ENCODE measurements around the gene LRP1B.

LRP1B gene

GRCh38 chr2:140187086-140187485 lies 1943.7 kb downstream of the LRP1B start:
- TF ChIP-seq TCF4 (CRISPR knock-in tag; IDR thresholded peaks at IDR 0.05; ENCODE audit: borderline replicate concordance) (no peak), ZFP30 (CRISPR knock-in tag; IDR thresholded peaks at IDR 0.05) (no peak)
- no peak for ATAC-seq

- TF ChIP-seq CSRNP3 (CRISPR knock-in tag; IDR thresholded peaks at IDR 0.05): no peak
- no peak for TF ChIP-seq TOX (CRISPR knock-in tag; IDR thresholded peaks at IDR 0.05; ENCODE audit: borderline replicate concordance)
- TF ChIP-seq ESRRG (CRISPR knock-in tag; IDR thresholded peaks at IDR 0.05): no peak
- no peak for TF ChIP-seq ARNTL (CRISPR knock-in tag; IDR thresholded peaks at IDR 0.05; ENCODE audit: borderline replicate concordance, low read depth)
- TF ChIP-seq ZC3H10 (CRISPR knock-in tag; IDR thresholded peaks at IDR 0.05): no peak
- TF ChIP-seq ZNF70 (CRISPR knock-in tag; IDR thresholded peaks at IDR 0.05): no peak
- no peak for TF ChIP-seq ZFP30 (CRISPR knock-in tag; IDR thresholded peaks at IDR 0.05)
- no peak for TF ChIP-seq BACH2 (CRISPR knock-in tag; IDR thresholded peaks at IDR 0.05; ENCODE audit: borderline replicate concordance)
- TF ChIP-seq ISL1 (CRISPR knock-in tag; IDR thresholded peaks at IDR 0.05): no peak
- ATAC-seq: no peak
Observed at GRCh38 chr2:140186313-140186712, 1944.5 kb downstream of the LRP1B start.

- TF ChIP-seq ISL1 (CRISPR knock-in tag; IDR thresholded peaks at IDR 0.05): no peak
- TF ChIP-seq TOX (CRISPR knock-in tag; IDR thresholded peaks at IDR 0.05; ENCODE audit: borderline replicate concordance): no peak
- no peak for TF ChIP-seq TSHZ2 (CRISPR knock-in tag; IDR thresholded peaks at IDR 0.05)
- no peak for TF ChIP-seq GLIS3 (CRISPR knock-in tag; IDR thresholded peaks at IDR 0.05)
- TF ChIP-seq CREB5 (CRISPR knock-in tag; IDR thresholded peaks at IDR 0.05; ENCODE audit: low read depth): no peak
- no peak for TF ChIP-seq ZC3H10 (CRISPR knock-in tag; IDR thresholded peaks at IDR 0.05)
- TF ChIP-seq PATZ1 (CRISPR knock-in tag; IDR thresholded peaks at IDR 0.05; ENCODE audit: borderline replicate concordance): no peak
- no peak for TF ChIP-seq CSDC2 (CRISPR knock-in tag; IDR thresholded peaks at IDR 0.05)
- no peak for TF ChIP-seq ZNF8 (CRISPR knock-in tag; IDR thresholded peaks at IDR 0.05)
- no peak for TF ChIP-seq ZFP3 (CRISPR knock-in tag; IDR thresholded peaks at IDR 0.05)
- no peak for TF ChIP-seq ZFP30 (CRISPR knock-in tag; IDR thresholded peaks at IDR 0.05)
- no peak for TF ChIP-seq BACH2 (CRISPR knock-in tag; IDR thresholded peaks at IDR 0.05; ENCODE audit: borderline replicate concordance)
- no peak for ATAC-seq
Observed at GRCh38 chr2:140185076-140185475, 1945.7 kb downstream of the LRP1B start.

- ATAC-seq: no peak
- TF ChIP-seq PPARA (CRISPR knock-in tag; IDR thresholded peaks at IDR 0.05; ENCODE audit: borderline replicate concordance) (no peak), SNAI2 (CRISPR knock-in tag; IDR thresholded peaks at IDR 0.05) (no peak), POU6F1 (CRISPR knock-in tag; IDR thresholded peaks at IDR 0.05; ENCODE audit: borderline replicate concordance, low read depth) (no peak), TOX (CRISPR knock-in tag; IDR thresholded peaks at IDR 0.05; ENCODE audit: borderline replicate concordance) (no peak), ZNF70 (CRISPR knock-in tag; IDR thresholded peaks at IDR 0.05) (no peak), CSRNP3 (CRISPR knock-in tag; IDR thresholded peaks at IDR 0.05) (no peak), ZFP3 (CRISPR knock-in tag; IDR thresholded peaks at IDR 0.05) (no peak), ESRRG (CRISPR knock-in tag; IDR thresholded peaks at IDR 0.05) (no peak), TCF4 (CRISPR knock-in tag; IDR thresholded peaks at IDR 0.05; ENCODE audit: borderline replicate concordance) (no peak), ZC3H10 (CRISPR knock-in tag; IDR thresholded peaks at IDR 0.05) (no peak), ARNTL (CRISPR knock-in tag; IDR thresholded peaks at IDR 0.05; ENCODE audit: borderline replicate concordance, low read depth) (no peak), GLIS3 (CRISPR knock-in tag; IDR thresholded peaks at IDR 0.05) (no peak), ZFP30 (CRISPR knock-in tag; IDR thresholded peaks at IDR 0.05) (no peak), CSDC2 (CRISPR knock-in tag; IDR thresholded peaks at IDR 0.05) (no peak), ZNF565 (CRISPR knock-in tag; conservative IDR thresholded peaks at IDR 0.05; ENCODE audit: low read depth) (no peak), RARB (CRISPR knock-in tag; IDR thresholded peaks at IDR 0.05) (no peak)
Observed at GRCh38 chr2:140183056-140183765, 1947.6 kb downstream of the LRP1B start.

All from SK-N-SH treated with all-trans-retinoic acid at 6 μM for 48 hours (cell line).